Femur (tissue), 1 donor: ENCODE data around the gene DNM3.
"Not testable (repeated sequence)": the region's sequence is repeated elsewhere in the genome, so short reads cannot be mapped to it uniquely, and the experiment has no call there.

Source experiments
- DNase-seq: peaks from one replicate; pipeline ENCODE4 v3.0.0-alpha.2; 2017

Gene DNM3

DNA sequence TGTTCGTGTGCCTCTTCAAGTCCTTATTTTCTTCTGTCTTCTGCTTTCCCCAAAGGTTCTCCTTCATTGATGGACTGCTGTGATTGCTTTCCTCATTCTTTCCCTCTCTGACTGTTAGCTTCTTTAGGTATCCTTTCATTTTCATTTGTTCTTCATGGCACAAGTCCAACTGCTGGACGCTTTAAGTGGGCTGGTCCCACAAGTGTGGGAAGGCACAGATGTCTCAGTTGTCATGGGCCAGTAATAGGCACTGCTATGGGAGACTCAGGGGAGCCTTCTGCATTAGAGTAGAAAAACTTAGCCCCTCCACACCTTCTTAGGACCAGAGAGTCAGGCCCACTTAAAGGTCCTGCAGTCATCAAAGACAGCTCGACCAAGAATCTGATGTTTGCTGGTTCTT is 456.8 kb downstream of the DNM3 start:
- DNase-seq, result no peak

DNA sequence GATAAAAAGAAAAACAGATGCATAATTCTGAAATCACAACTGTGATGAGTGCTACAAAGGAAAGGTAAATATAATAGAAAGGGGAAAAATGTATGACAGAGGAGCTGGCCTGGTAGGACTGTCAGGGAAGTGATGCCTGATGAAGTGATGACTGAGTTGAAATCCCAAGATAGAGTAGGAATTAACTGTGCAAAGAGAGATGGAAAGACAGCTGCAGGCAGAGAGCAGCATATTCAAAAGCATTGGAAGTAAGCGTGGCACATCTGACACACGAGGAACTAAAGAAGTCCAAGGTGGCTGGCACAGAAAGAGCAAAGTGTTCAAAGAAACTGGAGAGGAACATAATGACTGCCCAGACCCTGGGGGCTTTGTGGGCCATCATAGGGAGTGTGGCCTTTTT is 457.6 kb downstream of the DNM3 start:
- DNase-seq, result no peak

DNA sequence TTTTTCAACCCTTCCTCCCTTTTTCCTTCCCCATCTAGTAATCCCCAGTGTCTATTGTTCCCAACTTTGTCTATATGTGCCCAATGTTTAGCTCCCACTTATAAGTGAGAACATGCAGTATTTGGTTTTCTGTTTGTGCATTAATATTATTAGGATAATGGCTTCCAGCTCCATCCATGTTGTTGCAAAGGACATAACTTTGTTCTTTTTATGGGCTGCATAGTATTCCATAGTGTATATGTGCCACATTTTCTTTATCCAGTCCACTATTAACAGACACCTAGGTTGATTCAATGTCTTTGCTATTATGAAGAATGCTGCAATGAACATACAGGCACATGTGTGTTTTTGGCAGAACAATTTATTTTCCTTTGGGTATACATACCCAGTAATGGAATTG is 458.2 kb downstream of the DNM3 start:
- no peak for DNase-seq

- not testable (repeated sequence) for DNase-seq
Measured at GRCh38 chr1:172307508-172307907, 466.2 kb downstream of the DNM3 start.

DNA sequence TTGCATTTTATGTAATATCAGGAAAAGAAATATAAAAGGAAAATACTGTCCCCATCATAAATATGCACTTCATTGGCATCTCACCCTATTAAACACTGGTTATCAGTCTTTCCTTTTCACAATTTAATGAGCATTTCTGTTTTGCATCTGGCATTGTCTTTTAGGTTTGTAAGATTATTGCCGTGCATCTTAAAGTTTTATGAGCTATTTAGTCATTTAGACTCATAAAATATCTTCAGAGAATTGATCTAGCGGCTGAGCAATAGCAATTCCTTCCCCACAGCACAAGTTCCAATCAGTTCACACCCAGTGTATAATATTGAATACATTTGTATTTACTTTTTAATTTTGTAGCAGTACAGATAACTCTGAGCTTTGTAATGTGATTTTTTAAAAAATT is 466.8 kb downstream of the DNM3 start:
- DNase-seq, result no peak

DNA sequence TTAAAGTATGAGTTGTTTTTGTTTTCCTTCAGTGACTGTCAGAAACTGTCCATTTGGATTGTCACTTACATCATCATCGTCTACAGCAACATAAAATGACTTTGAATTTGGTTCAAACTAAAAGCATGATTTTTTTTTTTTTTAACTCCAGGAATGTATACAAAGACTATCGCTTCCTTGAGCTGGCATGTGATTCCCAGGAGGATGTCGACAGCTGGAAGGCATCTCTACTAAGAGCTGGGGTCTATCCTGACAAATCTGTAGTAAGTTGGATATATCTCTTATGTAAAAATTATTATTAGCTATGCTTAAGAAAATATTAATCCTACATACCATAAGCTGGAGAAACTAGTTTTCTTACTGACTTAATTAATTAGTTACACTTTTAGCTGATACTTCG is 467.3 kb downstream of the DNM3 start:
- no peak for DNase-seq

DNA sequence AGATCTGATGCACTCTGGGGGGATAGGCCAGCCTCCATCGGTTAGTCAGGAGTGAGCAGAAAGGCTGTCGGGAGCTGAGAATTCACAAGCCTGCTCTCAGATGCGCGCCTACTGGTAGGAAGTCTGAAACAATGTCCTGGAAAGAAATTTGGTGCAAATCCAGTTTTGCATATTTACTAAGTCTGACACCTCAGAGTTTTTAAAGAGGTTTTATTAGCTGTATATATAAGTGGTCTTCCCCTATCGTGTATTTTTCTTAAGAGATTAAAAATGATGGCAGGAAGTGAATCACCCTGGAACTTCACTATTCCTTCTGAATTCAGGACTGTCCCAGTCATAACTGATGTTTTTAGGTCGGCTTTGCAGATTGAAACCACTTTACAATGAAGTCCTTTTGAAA is 479.4 kb downstream of the DNM3 start:
- no peak for DNase-seq

DNA sequence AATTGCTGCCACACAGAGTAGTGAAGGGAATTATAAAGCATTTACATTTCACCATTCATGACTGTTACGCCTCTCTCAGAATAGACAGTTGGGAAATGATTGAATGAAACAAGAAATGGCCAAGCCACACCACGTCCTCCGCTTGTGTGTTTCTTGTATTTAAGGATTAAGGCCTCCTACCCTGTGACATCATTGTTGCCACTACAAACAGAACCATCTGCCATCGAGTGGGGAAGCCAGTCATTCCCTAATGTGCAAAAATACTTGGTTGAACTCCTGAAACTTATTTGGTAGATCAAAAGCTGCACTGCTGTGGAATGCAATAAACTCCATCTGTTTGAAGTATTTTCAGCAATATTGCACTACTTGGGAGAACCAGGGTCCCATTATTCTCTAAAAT is 480.2 kb downstream of the DNM3 start:
- DNase-seq, result peak; percentile 79

DNA sequence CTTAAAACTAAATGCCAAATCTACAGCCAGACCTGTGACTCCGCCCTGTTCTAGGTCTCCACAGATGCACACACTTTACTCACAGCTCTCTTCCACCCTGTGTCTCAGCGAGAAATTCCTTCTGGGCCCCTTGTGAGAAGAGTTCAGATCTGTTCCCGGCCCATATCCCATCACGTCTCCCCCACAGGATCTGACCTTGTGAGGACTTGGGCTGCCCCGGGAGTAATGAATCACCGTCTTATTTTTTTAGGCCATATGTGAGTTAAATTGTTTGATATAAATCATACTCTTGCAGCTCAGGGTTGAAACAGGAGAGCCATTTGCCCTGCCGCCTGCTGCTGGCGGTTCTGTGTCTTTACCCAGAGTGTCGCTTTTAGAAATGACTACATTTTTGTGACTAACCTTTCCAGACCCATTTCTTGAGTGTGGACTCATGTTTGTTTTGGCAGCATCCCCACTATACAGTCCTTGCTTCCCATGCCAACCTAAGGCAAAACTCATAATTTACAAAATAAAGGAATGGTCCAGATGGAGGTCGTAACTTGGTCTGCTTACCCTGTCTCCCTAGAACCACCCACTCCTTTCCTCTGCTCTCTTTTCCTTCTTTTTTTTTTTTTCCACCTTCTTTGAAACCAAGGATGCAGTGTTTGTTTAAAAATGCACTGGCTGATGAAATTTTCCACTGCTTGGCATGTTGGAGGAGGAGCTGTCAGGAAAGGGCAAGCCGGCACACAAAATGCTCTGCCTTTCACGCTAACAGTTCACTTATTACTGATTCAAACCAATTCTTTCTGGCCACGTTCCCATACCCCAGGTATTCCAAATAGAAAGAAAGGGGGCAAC is 481.1 kb downstream of the DNM3 start:
- peak; percentile 84 for DNase-seq

DNA sequence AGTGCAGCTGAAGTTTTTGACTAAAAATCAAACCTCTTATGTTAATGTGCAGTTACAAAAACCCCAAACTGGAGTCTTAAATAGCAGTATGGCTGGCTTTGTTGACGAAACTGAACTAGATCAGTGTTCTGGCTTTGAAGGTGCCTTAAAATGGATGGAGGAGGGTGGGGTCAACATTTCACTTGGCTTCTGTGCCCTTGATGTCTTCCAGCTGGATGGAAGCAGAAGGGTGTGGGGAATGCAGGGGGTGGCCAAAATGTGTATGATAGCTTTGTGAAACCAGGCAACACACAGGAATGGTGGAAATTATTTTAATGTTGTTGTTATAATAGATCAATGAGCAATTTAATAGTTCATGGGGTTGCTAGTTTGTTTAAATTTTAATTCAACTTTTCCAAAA is 482.4 kb downstream of the DNM3 start:
- peak; percentile 80 for DNase-seq

GRCh38 chr1:172324086-172324485 is 482.8 kb downstream of the DNM3 start:
- DNase-seq, result no peak

GRCh38 chr1:172324761-172325160 is 483.5 kb downstream of the DNM3 start:
- DNase-seq, result no peak

GRCh38 chr1:172325531-172325930 is 484.2 kb downstream of the DNM3 start:
- DNase-seq, result peak; percentile 74

- no peak for DNase-seq
Measured at GRCh38 chr1:172326136-172326535, 484.8 kb downstream of the DNM3 start.

- no peak for DNase-seq
Measured at GRCh38 chr1:172328266-172328665, 487.0 kb downstream of the DNM3 start.

GRCh38 chr1:172332230-172332629 is 490.9 kb downstream of the DNM3 start:
- no peak for DNase-seq

GRCh38 chr1:172335377-172335776 is 494.1 kb downstream of the DNM3 start:
- DNase-seq, result no peak

GRCh38 chr1:172338295-172338735 is 497.0 kb downstream of the DNM3 start:
- peak; percentile 35 for DNase-seq

GRCh38 chr1:172339842-172340241 is 498.5 kb downstream of the DNM3 start:
- DNase-seq, result no peak

GRCh38 chr1:172340520-172340919 is 499.2 kb downstream of the DNM3 start:
- DNase-seq, result no peak

DNA sequence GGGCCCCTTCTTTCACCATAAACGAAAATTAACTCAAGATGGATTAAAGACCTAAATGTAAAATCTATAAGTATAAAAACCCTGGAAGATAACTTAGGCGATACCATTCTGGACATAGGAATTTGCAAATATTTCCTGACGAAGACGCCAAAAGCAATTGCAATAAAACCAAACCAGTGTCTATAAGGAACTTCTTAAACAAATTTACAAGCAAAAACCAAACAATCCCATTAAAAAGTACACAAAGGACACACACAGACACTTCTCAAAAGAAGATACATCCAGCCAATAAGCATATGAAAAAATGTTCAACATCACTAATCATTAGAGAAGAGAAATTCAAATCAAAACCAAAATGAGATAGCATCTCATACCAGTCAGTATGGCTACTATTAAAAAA is 500.4 kb downstream of the DNM3 start:
- no peak for DNase-seq

DNA sequence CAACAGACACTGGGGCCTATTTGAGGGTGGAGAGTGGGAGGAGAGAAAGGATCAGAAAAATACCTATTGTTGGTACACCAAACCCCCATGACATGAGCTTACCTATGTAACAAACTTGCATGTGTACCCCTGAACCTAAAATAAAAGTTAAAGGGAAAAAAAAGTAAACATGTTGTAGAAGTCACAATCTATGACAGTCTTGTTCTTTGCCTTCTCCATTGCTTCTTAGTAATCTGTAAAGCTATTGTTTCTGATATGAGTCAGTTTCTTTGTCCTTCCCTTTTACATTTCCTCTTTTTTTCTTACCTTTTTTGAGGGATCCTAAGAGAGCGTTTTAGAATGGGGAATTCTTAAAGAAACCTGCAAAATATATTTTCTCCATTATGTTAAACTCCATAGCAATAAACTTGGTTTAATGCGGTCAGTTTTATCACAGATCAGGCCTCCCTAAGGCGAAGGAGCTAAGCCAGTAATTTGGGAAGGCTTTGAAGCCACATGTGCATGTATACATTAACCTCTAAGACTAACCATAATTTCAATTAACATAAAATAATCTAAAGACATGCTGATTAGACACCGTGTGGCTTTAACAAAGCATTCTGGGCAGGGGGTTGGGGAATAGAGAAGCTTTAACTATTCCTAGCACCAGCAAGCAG is 501.4 kb downstream of the DNM3 start:
- DNase-seq, result no peak

- peak; percentile 67 for DNase-seq
Measured at GRCh38 chr1:172343240-172344160, 502.2 kb downstream of the DNM3 start.
